SH-SY5Y (cell line): ENCODE results near the gene MAPK11.

Source experiments
- GATA2 ChIP-seq: IDR thresholded peaks from 2 replicates; pipeline ENCODE4 v1.6.1; 2011; ENCODE audit warnings: mild to moderate bottlenecking, low read depth, low read length
- GATA3 ChIP-seq: IDR thresholded peaks from 2 replicates; pipeline ENCODE4 v1.6.1; 2011; ENCODE audit warnings: low read depth, mild to moderate bottlenecking, low read length, moderate library complexity

DNA sequence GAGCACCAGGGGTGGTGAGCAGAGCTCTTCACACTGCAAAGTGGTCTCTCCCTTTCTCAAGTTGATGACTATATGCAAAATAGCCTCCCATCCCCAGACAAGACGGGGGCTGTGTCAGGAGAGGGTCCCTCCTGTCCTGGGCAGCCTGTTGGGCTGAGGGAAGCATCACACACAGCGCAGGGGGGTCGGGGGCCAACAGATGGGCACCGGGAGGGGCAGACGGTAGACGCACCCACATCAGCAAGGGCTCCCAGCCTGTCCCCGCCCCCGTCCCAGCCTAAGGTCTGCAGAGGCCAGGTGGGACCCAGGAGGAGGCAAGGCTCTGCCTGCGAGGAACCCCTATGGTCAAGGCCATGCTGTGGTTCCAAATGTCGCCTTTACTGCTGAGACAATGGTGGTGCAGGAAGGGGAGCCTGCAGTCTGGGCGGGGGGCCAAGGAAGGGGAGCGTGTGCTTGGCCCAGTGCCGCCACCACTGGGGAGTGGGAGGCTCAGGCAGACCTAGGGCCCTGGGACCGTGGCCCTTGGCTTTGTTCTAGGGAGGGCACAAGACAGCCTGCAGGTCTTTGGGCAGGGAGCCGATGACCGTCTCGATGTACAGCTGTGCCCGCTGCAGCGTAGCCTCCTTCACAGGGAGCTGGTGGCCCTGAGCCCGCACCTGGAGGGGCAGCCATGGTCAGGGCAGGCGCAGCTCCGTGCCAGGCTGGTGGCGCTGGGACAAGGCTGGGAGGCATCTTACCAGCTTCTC is 41.6 kb upstream of the MAPK11 start:
- no peak for TF ChIP-seq GATA2
- TF ChIP-seq GATA3, result no peak
